Stimulated activated CD4-positive, alpha-beta T cell treated with anti-CD3 and anti-CD28 coated beads, Interleukin-4, amount 100 ng/mL, for 48 hours (primary cell): ENCODE measurements around the gene VBP1.
"Not testable (repeated sequence)": the region's sequence is repeated elsewhere in the genome, so short reads cannot be mapped to it uniquely, and the experiment has no call there.

Source experiments
- DNase-seq, 2 donors: peaks; one replicate each; pipeline ENCODE4 v3.0.0-alpha.2; 2020; ENCODE audit warnings: low read depth in 2 of 2

Gene VBP1

DNA sequence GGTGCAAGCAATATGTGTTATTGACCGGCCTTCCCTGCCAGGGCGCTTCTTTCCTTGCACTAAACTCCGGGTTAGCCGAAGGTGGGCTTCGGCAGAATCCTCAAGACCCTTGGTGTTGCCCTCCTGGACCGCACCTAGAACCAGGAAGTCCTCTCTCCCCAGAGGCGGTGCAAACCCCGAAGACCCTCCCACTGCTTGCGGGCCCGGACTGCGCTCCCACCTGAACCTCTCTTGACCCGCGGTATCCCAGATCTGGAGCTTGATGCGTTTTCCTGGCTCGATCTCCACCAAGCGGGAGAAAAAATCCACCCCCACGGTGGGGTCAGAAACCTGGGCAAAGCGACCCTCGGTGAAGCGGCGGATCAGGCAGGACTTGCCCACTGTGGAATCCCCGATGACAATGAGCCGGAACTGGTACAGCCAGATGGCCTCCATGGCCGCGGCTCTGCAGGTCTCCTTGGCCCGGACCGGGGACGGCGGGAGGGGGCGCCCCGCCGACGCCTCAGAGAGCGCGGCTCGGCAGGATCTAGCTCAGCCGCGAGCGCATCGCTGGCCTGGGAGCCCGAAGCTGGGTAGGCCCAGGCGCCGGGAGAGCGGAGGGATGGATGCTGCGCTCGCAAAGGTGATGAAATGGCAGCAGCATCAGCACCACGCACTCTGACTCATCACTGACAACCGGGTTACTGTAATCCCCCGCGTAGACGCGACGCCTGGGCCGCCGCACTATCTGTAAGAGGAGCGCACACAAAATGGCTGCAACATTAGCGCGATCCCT, 47.8 kb downstream of the VBP1 start, which contains the start of gene RAB39B:
TSS of gene RAB39B (minus strand) at position 638 of the 775 bp plus-strand sequence. CDS start at position 435, 203 bp downstream.
- peak; percentile 60 to 70 for DNase-seq

- DNase-seq, result no peak
Measured at GRCh38 chrX:155266439-155266838, 50.2 kb downstream of the VBP1 start.

DNA sequence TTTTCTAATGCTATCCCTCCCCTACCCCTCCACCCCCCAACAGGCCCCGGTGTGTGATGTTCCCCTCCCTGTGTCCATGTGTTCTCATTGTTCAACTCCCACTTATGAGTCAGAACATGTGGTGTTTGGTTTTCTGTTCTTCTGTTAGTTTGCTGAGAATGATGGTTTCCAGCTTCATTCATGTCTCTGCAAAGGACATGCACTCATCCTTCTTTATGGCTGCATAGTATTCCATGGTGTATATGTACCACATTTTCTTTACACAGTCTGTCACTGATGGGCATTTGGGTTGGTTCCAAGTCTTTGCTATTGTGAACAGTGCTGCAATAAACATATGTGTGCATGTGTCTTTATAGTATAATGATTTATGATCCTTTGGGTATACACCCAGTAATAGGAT, 51.7 kb downstream of the VBP1 start:
- not testable (repeated sequence) for DNase-seq

DNA sequence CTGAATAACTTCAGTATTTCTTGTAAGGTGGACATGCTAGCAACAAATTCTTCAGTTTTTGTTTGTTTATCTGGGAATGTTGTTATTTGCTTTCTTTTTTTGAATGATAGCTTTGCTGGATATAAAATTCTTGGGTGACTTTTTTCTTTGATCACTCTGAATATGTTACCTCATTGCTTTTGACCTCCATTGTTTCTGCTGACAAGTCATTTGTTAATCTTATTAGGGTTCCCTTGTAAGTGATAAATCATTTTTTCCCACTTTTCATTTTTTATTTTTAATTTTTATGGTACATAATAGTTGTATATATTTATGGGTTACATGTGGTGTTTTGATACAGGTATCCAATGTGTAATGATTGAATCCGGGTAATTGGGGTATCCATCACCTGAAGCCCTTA, 54.7 kb downstream of the VBP1 start:
- no peak for DNase-seq

- no peak for DNase-seq
Measured at GRCh38 chrX:155279873-155280272, 63.6 kb downstream of the VBP1 start.
